B cell (primary cell): ENCODE results near the gene GLRA3.

ENCODE experiments used
- CTCF ChIP-seq: fragments of 200-600 bp; IDR thresholded peaks from one replicate; pipeline ENCODE4 v1.8.0; 2022; ENCODE audit warnings: antibody characterized with exemption, mild to moderate bottlenecking
- EZH2 ChIP-seq: IDR thresholded peaks from 2 replicates; pipeline ENCODE4 v1.6.1; 2012; ENCODE audit warnings: borderline replicate concordance, low read depth, mild to moderate bottlenecking, moderate library complexity, low read length; ENCODE audit not compliant: insufficient read depth, poor library complexity, severe bottlenecking

- TF ChIP-seq CTCF = no peak
- TF ChIP-seq EZH2 = no peak
These were observed 65.5 kb downstream of the GLRA3 start for GRCh38 chr4:174763454-174764104.
